Pancreas (tissue), 10 donors: ENCODE data around the gene ZNF407. TPM values are rescaled to one million over a fixed set of nuclear protein-coding genes. Genes with fewer than 3 reads are reported as not detected.

Experiments
- ATAC-seq, 4 donors: fragments of 200-7000 bp; cut with Tn5 transposase; one replicate each; pipeline versions ENCODE4 v1.8.0 to v1.9.1; 2020; ENCODE audit warnings: mild to moderate bottlenecking in 4 of 4, moderate library complexity in 4 of 4
- DNase-seq, 6 donors: peaks; one replicate each; pipeline ENCODE4 v3.0.0-alpha.2; 2020
- FAIRE-seq: peaks from 2 replicates; lab custom pipeline; 2012; peaks lifted over from hg19 to GRCh38; lab: Jason Lieb, UNC
- H3K27ac ChIP-seq, 4 donors: fragments of 200-600 bp; sonication (generic); 1 replicate in 3 of 4; 2 replicates in 1 of 4; pipeline versions ENCODE4 v1.5.0 to v1.8.0; 2020
- H3K27me3 ChIP-seq, 4 donors: fragments of 200-600 bp; one replicate each; pipeline ENCODE4 v1.8.0; 2021
- H3K36me3 ChIP-seq, 3 donors: fragments of 200-600 bp; sonication (generic) in 1 of 3; one replicate each; pipeline versions ENCODE4 v1.5.0 to v1.8.0; 2020 to 2021
- H3K4me1 ChIP-seq, 3 donors: fragments of 200-600 bp; one replicate each; pipeline ENCODE4 v1.8.0; 2021
- H3K4me3 ChIP-seq, 4 donors: fragments of 200-600 bp; sonication (generic) in 2 of 4; one replicate each; pipeline versions ENCODE4 v1.5.0 to v1.8.0; 2020 to 2021
- H3K9me3 ChIP-seq, 4 donors: fragments of 200-600 bp; one replicate each; pipeline ENCODE4 v1.8.0; 2021
- WGBS, 2 donors: extraction: QIAGEN DNeasy Blood & Tissue Kit; methylation state at CpG; one replicate each; pipeline ENCODE4 v1.1.7; 2013; 5-methylcytosine and 5-hydroxymethylcytosine counted together
- intact Hi-C, 3 donors: fragments of 100-400 bp; cut with DNase I; formaldehyde crosslinking; loops; one replicate each; pipeline versions ENCODE4 v1.11.1 to v1.14.2; 2022
- polyA plus RNA-seq, 2 donors: library from polyadenylated mRNA; stranded (reverse); fragments of 200-250 nt; gene quantifications; one replicate each; pipeline ENCODE4 v1.2.3, GENCODE V29; 2013
- total RNA-seq, 6 donors: library from RNA; stranded (reverse); fragmentation: NEBNext Ultra II Directional in 4 of 6; extraction: Animal tissue kit (Norgen Biotek cat#: 25700) in 4 of 6; gene quantifications; one replicate each; pipeline versions ENCODE4 v1.2.1 to v1.2.4, GENCODE V29; 2021 to 2023
- TF ChIP-seq, protein P1 (sequence below), 4 donors: fragments of 200-600 bp; sonication (generic) in 3 of 4; IDR thresholded peaks; one replicate each; pipeline versions ENCODE4 v1.5.0 to v1.8.0; 2021; ENCODE audit warnings: antibody characterized with exemption in 4 of 4
- donor health status: healthy with polysubstance abuse.
- donor health status: DM: no; HTN: no; CAD: no; lungs with moderate emphysema.
- donor health status: DM: no; HTN: no; CAD: no.
- donor health status: control.
- donor health status: control.
- donor health status: Bipolar disorder and iron deficiency.
- donor health status: DM: yes; HTN: yes; CAD: no.
- donor health status: DM: no; HTN: no; CAD: no.
- donor health status: DM: no; HTN: no; CAD: no.
- donor health status: DM: yes; HTN: yes; CAD: no.

ZNF407 gene
- total and polyA plus RNA-seq, 8 donors, result 2.7 to 10.0 (median 4.9) TPM

- no peak for ATAC-seq
- H3K27me3 ChIP-seq, result no peaks in the 10 kb centered on the region
- no peak for DNase-seq
- WGBS, 2 donors, result 95% methylated on average over 7 of the region's 7 CpGs
- H3K36me3 ChIP-seq, result no peaks in the 10 kb centered on the region
- TF ChIP-seq, protein P1, sequence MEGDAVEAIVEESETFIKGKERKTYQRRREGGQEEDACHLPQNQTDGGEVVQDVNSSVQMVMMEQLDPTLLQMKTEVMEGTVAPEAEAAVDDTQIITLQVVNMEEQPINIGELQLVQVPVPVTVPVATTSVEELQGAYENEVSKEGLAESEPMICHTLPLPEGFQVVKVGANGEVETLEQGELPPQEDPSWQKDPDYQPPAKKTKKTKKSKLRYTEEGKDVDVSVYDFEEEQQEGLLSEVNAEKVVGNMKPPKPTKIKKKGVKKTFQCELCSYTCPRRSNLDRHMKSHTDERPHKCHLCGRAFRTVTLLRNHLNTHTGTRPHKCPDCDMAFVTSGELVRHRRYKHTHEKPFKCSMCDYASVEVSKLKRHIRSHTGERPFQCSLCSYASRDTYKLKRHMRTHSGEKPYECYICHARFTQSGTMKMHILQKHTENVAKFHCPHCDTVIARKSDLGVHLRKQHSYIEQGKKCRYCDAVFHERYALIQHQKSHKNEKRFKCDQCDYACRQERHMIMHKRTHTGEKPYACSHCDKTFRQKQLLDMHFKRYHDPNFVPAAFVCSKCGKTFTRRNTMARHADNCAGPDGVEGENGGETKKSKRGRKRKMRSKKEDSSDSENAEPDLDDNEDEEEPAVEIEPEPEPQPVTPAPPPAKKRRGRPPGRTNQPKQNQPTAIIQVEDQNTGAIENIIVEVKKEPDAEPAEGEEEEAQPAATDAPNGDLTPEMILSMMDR (IDR thresholded peaks at IDR 0.05), result no peak
- H3K27ac ChIP-seq, result no peak overlapping the region
- no peaks in the 10 kb centered on the region for H3K9me3 ChIP-seq
- no peak for FAIRE-seq
- intact Hi-C loops, result no loop called here
- H3K4me3 ChIP-seq, result no peak overlapping the region
- no peaks in the 10 kb centered on the region for H3K4me1 ChIP-seq
Observed at GRCh38 chr18:75033516-75033915, 435.8 kb downstream of the ZNF407 start.

DNA sequence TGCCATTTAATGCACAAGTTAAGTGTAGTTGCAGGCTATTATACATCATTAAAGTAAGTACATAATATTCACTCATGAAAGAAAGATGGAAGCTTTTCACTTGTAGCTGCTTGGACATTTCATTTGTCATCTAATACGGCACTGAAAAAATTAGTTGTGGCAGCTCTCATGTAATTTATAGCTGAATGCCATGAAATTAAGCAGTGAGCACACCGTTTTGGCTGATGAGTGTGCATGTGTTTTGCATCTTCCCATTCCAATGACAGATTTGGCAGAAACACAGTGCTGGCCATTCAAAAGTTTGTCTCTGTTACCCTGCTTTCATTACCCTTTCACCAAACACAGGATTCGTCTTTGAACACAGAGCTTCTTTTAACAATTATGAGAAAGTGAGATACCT lies 437.3 kb downstream of the ZNF407 start:
- intact Hi-C loops, result no loop called here
- no peak for DNase-seq
- no peaks in the 10 kb centered on the region for H3K9me3 ChIP-seq
- FAIRE-seq, result no peak
- TF ChIP-seq, protein P1 (IDR thresholded peaks at IDR 0.05), result no peak
- H3K4me1 ChIP-seq, result no peaks in the 10 kb centered on the region
- WGBS, 2 donors, result 84 to 89% methylated on average over 3 of the region's 3 CpGs
- H3K27ac ChIP-seq, result no peak overlapping the region
- H3K36me3 ChIP-seq, result no peaks in the 10 kb centered on the region
- no peaks in the 10 kb centered on the region for H3K27me3 ChIP-seq
- no peak for ATAC-seq
- no peak overlapping the region for H3K4me3 ChIP-seq

DNA sequence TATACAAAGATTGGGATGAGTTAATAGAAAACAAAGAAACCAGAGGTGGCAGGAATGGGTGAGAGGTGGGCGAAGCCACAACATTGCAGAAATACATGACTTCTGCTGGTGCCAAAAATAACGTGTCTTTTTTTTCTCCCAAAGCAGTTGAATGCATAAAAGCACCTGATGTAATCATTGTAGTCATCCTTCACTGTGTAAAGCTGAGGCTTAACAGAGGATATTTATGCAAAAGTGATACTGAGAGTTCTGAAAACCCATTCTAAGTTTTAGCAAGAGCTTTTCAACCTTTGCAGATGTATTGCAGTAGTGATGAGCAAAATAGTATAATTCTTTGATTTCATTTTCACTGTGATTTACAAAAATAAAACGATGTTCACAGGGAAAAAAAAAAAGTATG lies 438.3 kb downstream of the ZNF407 start:
- no peak overlapping the region for H3K4me3 ChIP-seq
- TF ChIP-seq, protein P1 (IDR thresholded peaks at IDR 0.05), result no peak
- 69 to 77% methylated on average over 3 of the region's 3 CpGs for WGBS, 2 donors
- FAIRE-seq (no peak), ATAC-seq (no peak), DNase-seq (no peak)
- intact Hi-C loops, result no loop called here
- no peaks in the 10 kb centered on the region for H3K36me3 ChIP-seq
- no peaks in the 10 kb centered on the region for H3K4me1 ChIP-seq
- no peaks in the 10 kb centered on the region for H3K27me3 ChIP-seq
- H3K9me3 ChIP-seq, result no peaks in the 10 kb centered on the region
- no peak overlapping the region for H3K27ac ChIP-seq

DNA sequence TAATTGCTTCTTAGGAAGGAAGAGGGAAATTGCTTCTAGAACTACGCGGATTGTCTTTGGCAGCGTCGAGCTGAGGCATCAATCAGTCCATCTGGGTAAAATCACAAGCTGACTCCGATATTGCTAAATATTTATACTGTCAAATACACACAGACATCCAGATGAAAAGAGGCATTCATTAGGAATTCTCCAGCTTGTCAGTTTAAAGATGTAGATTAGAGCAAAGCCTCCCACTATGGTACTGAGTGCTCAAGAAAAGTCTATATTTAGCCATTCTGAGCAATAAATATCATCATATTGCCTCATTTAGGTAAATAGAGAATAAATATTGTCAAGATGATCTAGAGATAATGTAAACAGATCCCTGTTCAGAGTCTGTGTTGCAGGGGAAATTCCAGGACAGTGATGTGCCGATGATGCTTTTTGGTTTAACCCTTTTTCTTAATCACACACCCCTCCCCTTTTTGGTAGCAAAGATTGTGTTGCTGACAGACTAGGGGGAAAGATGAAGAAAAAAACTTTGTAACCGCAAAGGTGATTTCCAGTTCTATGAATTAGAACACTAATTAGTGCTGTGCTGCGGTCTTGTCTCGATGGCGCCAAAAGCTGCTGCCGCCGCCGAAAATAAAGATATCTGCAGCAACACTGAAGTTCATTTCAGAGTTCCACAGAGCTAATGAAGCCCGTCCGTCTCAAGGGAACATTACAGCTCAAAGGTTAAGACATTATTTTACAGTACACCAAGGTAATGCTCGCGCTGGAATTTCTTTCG lies 439.4 kb downstream of the ZNF407 start:
- Histone ChIP-seq H3K4me1 (no peaks in the 10 kb centered on the region), H3K27ac (no peak overlapping the region), H3K36me3 (no peaks in the 10 kb centered on the region), H3K9me3 (no peaks in the 10 kb centered on the region), H3K4me3 (no peak overlapping the region), H3K27me3 (no peaks in the 10 kb centered on the region)
- 86 to 88% methylated on average over 18 of the region's 18 CpGs for whole genome bisulfite sequencing, 2 donors
- ATAC-seq (no peak), DNase-seq (no peak), FAIRE-seq (no peak)
- TF ChIP-seq, protein P1 (IDR thresholded peaks at IDR 0.05), result no peak
- intact Hi-C loops, result no loop called here

DNA sequence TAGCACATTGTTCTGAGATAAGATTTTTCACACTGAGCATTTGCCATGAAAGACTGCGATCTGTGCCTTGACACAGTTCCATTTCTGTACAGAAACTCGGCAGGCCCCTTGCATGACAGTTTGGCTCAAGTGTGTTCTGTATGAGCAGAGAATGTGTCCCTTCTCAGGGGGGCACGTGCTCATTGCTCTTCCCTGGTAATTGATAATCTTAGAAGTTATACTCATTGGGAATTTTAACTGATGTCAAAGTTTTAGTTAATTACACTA lies 440.0 kb downstream of the ZNF407 start:
- Histone ChIP-seq H3K27me3 (no peaks in the 10 kb centered on the region), H3K36me3 (no peaks in the 10 kb centered on the region), H3K9me3 (no peaks in the 10 kb centered on the region), H3K4me3 (no peak overlapping the region), H3K4me1 (no peaks in the 10 kb centered on the region), H3K27ac (no peak overlapping the region)
- FAIRE-seq, result no peak
- no peak for ATAC-seq
- TF ChIP-seq, protein P1 (IDR thresholded peaks at IDR 0.05), result no peak
- intact Hi-C loops, result no loop called here
- no peak for DNase-seq
- WGBS, 2 donors, result 51 to 69% methylated on average over 3 of the region's 3 CpGs
